Fibroblast of skin of left biceps (primary cell): ENCODE measurements around the gene MDGA2.
"Not testable (repeated sequence)": the region's sequence is repeated elsewhere in the genome, so short reads cannot be mapped to it uniquely, and the experiment has no call there.

Experiments
- DNase-seq, 2 experiments: peaks; one replicate each; pipeline ENCODE4 v3.0.0-alpha.2; 2013; ENCODE audit warnings: low read depth in 2 of 2

MDGA2 gene

DNA sequence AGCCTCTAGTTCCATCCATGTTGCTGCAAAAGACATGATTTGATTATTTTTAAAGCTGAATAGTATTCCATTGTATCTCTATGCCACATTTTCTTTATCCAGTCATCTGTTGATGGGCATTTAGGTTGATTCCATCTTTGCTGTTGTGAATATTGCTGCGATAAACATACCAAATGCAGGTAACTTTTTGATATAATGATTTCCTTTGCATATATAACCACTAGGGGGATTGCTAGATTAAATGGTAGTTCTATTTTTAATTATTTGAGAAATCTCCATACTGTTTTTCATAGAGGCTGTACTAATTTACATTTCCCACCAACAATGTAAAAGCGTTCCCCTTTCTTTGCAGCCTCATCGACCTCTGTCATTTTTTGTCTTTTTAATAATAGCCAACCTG is 342.5 kb downstream of the MDGA2 start:
- DNase-seq = no peak

- DNase-seq = no peak
Measured at GRCh38 chr14:47332106-47332505, 343.3 kb downstream of the MDGA2 start.

DNA sequence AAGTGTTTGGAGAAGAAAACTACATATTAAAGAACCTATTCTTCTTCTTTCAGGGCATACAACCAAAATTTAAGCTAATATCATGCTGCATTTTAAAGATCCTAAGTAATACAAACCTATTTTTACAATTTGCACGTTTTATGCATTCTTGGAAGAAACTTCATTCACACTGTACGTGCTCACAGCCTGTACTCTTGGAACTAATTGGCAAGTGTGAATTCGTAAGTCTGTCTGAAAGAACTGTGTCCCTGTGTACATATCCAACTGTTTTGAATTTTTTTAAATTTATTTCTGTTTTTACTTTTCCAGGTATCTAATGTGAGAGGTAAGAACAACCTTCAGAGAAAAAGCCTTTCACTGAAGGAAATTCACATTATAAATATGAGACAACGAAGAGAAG is 347.0 kb downstream of the MDGA2 start:
- no peak for DNase-seq

- no peak for DNase-seq
Measured at GRCh38 chr14:47327336-47327735, 348.1 kb downstream of the MDGA2 start.

- DNase-seq = no peak
Measured at GRCh38 chr14:47322751-47323150, 352.7 kb downstream of the MDGA2 start.

GRCh38 chr14:47302121-47302520 is 373.3 kb downstream of the MDGA2 start:
- DNase-seq = no peak

GRCh38 chr14:47300796-47301195 is 374.6 kb downstream of the MDGA2 start:
- no peak for DNase-seq

GRCh38 chr14:47297374-47297773 is 378.0 kb downstream of the MDGA2 start:
- no peak for DNase-seq

GRCh38 chr14:47284283-47284682 is 391.1 kb downstream of the MDGA2 start:
- no peak for DNase-seq

- DNase-seq = not testable (repeated sequence)
Measured at GRCh38 chr14:47281761-47282160, 393.6 kb downstream of the MDGA2 start.

- DNase-seq = no peak
Measured at GRCh38 chr14:47278233-47278842, 397.1 kb downstream of the MDGA2 start.

DNA sequence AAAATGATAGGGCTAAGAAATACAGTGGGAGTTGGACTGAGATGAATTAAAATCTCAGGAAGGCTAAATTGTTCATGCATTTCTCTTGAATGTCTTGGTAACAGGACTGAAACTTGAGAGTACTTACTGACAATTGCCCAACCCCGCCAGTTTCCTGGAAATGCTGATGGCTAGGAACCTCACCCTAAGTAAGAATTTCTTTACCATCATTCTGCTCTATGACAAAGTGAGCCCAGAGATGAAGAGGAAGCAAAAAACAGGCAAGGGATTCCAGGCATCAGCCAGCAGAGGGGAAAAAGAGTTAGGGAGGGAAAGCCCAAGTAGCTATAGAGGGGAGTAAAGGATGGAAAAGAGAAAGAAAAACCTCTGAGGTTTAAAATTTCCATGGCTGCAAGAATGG is 397.7 kb downstream of the MDGA2 start:
- DNase-seq = peak in 1 of 2 experiments; percentile 20

DNA sequence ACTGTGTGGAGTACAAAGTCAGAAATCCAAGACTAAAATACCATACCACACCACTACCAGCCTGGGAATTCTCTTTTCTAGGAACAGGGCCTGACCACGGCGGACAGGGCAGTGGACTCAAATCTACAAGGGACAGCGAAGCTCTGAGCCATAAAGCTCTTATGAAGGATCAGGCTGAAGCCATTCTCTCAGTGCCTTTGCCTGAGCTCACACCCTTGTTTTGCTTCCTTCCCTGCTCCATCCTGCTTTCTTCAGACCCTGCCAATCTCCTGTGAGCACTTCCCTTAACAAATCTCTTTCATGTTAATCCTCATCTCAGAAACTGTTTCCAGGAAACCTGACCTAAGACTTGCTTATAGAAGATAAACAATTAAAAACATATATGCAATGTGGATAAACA is 398.5 kb downstream of the MDGA2 start:
- no peak for DNase-seq

DNA sequence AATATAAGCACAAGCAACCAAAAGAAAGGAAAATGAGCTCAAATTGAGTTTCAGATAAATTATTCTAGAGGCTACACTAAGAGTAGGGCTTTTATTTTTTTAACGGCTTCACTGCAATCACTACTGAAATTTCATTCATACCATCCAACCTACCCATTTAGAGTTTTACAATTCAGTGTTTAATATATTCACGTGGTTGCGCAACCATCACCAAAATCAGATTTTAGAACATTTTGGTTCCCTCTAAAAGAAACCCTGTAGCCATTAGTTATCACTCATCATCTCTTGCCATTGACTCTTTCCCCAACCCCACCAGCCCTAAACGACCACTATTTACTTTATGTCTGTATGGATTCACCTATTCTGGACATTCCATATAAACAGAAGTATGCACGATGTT is 401.5 kb downstream of the MDGA2 start:
- DNase-seq = no peak

GRCh38 chr14:47270715-47271114 is 404.7 kb downstream of the MDGA2 start:
- no peak for DNase-seq

GRCh38 chr14:47269756-47270492 is 405.5 kb downstream of the MDGA2 start:
- peak; percentile 59 to 74 for DNase-seq

DNA sequence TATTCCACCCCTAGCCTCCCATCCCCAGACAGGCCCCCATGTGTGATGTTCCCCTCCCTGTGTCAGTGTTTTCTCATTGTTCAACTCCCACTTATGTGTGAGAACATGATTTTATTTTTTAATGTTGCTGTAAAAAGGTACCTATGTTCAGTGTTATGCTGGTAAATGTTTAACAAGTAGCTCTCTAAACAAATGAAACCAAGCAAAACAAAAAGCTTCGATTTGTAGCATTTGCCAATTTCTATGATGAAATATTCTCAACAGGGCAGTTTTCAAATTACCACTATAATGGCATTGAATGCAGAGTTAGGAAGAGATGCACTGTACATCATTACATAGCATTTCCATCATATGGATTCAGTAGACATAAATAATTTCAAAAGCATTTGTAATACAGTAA is 410.6 kb downstream of the MDGA2 start:
- no peak for DNase-seq

DNA sequence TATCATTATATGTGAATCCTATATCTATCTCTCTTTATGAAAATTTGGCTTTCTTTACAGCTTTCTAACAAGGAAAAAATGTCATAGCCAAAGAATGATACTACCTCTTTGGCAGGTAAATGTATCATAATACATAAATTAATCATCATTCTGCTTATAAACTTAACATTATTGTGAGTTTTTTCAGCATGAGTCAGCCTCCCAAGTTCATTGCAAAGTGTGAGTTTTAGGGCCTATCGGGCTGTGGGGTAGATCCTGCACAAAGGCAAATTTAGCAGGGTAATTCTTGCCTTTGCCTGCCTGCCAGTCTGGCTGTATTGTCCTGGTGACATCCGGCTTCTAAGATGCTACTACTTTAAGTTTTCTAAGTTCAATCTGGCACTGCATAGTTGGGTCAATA is 412.6 kb downstream of the MDGA2 start:
- no peak for DNase-seq

GRCh38 chr14:47261350-47261749 is 414.1 kb downstream of the MDGA2 start:
- no peak for DNase-seq

DNA sequence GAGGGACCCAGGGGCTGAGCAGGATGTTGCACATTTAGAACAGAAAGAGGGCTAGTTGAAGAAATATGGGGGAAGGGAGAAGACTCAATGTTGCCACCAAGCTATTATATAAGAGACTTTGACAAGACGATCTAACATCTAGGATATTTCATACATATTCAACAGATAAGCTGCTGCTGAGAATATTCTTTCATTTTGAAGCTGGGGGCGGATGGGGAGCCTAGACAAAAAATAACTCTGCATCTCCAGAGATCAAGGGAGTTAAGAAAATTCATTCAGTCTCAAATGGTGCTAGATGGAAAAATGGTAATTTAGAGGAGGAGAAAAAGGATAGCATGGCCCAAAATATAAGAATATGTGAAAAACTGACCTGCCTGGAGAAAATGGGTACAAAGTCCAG is 415.6 kb downstream of the MDGA2 start:
- DNase-seq = no peak

- DNase-seq = no peak
Measured at GRCh38 chr14:47257013-47257412, 418.4 kb downstream of the MDGA2 start.

GRCh38 chr14:47252802-47253201 is 422.6 kb downstream of the MDGA2 start:
- DNase-seq = no peak

DNA sequence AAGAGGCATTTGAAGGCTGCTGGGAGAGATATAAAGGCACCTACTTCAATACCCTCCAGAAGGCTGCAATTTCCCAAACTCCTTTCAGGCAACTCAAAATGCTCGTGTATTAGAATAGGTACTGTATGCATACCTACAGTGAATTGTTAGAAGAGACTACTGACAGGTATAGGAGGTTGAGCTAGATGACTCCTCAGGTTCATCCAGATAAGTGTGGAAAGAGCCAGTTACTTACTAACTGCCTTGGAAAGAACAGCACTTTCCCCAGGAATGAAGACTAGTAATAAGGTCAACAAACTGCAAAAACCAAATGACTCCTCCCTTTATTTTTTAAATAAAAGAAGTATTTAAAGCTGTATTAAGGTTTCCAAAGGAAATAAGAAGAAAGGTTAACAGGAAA is 429.0 kb downstream of the MDGA2 start:
- DNase-seq = no peak

DNA sequence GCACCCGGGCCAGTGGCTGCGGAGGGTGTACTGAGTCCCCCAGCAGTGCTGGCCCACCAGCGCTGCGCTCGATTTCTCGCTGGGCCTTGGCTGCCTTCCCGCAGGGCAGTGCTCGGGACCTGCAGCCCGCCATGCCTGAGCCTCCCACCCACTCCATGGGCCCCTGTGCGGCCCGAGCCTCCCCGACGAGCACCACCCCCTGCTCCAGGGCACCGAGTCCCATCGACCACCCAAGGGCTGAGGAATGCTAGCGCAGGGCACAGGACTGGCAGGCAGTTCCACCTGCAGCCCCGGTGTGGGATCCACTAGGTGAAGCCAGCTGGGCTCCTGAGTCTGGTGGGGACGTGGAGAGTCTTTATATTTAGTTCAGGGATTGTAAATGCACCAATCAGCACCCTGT is 432.8 kb downstream of the MDGA2 start:
- DNase-seq = not testable (repeated sequence)
